GM19035 (cell line): ENCODE data around the gene AHCTF1.
"Not testable (repeated sequence)": the region's sequence is repeated elsewhere in the genome, so short reads cannot be mapped to it uniquely, and the experiment has no call there.

Source experiments
- ATAC-seq: cut with Tn5 transposase; IDR thresholded peaks from one replicate; pipeline ENCODE4 v1.9.1; 2021; ENCODE audit not compliant: unreplicated experiment

Gene AHCTF1

GRCh38 chr1:246840761-246841160 is 91.0 kb downstream of the AHCTF1 start:
- not testable (repeated sequence) for ATAC-seq

GRCh38 chr1:246838118-246838456 is 93.7 kb downstream of the AHCTF1 start:
- peak; percentile 3 for ATAC-seq

GRCh38 chr1:246837418-246838117 is 94.2 kb downstream of the AHCTF1 start:
- ATAC-seq = peak; percentile 50

GRCh38 chr1:246836209-246836966 is 95.4 kb downstream of the AHCTF1 start:
- no peak for ATAC-seq

GRCh38 chr1:246831543-246831942 is 100.2 kb downstream of the AHCTF1 start:
- no peak for ATAC-seq

- ATAC-seq = no peak
These were observed 102.9 kb downstream of the AHCTF1 start for GRCh38 chr1:246828818-246829217.

- no peak for ATAC-seq
These were observed 104.4 kb downstream of the AHCTF1 start for GRCh38 chr1:246827396-246827795.

- ATAC-seq = no peak
These were observed 106.1 kb downstream of the AHCTF1 start for GRCh38 chr1:246825557-246826175.

GRCh38 chr1:246824541-246824940 is 107.2 kb downstream of the AHCTF1 start:
- ATAC-seq = no peak

GRCh38 chr1:246822154-246822553 is 109.6 kb downstream of the AHCTF1 start:
- not testable (repeated sequence) for ATAC-seq

- ATAC-seq = no peak
These were observed 111.1 kb downstream of the AHCTF1 start for GRCh38 chr1:246820666-246821065.

- not testable (repeated sequence) for ATAC-seq
These were observed 114.0 kb downstream of the AHCTF1 start for GRCh38 chr1:246817778-246818177.

- peak; percentile 69 for ATAC-seq
These were observed 116.0 kb downstream of the AHCTF1 start for GRCh38 chr1:246815693-246816270.

- ATAC-seq = no peak
These were observed 116.9 kb downstream of the AHCTF1 start for GRCh38 chr1:246814890-246815289.

- ATAC-seq = not testable (repeated sequence)
These were observed 118.4 kb downstream of the AHCTF1 start for GRCh38 chr1:246813325-246813724.

- no peak for ATAC-seq
These were observed 119.8 kb downstream of the AHCTF1 start for GRCh38 chr1:246811985-246812384.

- ATAC-seq = no peak
These were observed 122.3 kb downstream of the AHCTF1 start for GRCh38 chr1:246809473-246809872.

GRCh38 chr1:246805135-246805716 is 126.5 kb downstream of the AHCTF1 start:
- ATAC-seq = no peak

- no peak for ATAC-seq
These were observed 127.9 kb downstream of the AHCTF1 start for GRCh38 chr1:246803883-246804282.

- no peak for ATAC-seq
These were observed 128.4 kb downstream of the AHCTF1 start for GRCh38 chr1:246803373-246803772.
